OCI-LY3 (cell line): ENCODE results near the gene NUDT8.
A peak's percentile ranks its signal among the peaks of the same experiment; 100 is the strongest.

Experiments
- H2AFZ ChIP-seq: fragments of 200-600, 300-600 bp; shearing (Covaris generic); 2 replicates; pipeline ENCODE4 v1.6.0; 2014; ENCODE audit warnings: antibody characterized with exemption, low read depth, low read length
- H3K27ac ChIP-seq: fragments of 200-600, 300-600 bp; sonication (generic); 2 replicates; pipeline ENCODE4 v1.5.1; 2014; ENCODE audit warnings: mild to moderate bottlenecking, low read length, moderate library complexity, mixed read lengths
- H3K27me3 ChIP-seq: fragments of 200-600, 300-600 bp; sonication (generic); 2 replicates; pipeline ENCODE4 v1.6.1; 2014; ENCODE audit warnings: low read depth, low read length, mixed read lengths
- H3K36me3 ChIP-seq: fragments of 200-600, 300-600 bp; sonication (generic); replicated peaks from 2 replicates; pipeline ENCODE3; 2014; ENCODE audit warnings: low read depth, low read length, mixed read lengths
- H3K4me1 ChIP-seq: fragments of 300-600, 200-600 bp; sonication (generic); 2 replicates; pipeline ENCODE4 v1.6.1; 2014; ENCODE audit warnings: low read length, mixed read lengths
- H3K4me2 ChIP-seq: fragments of 200-600, 300-600 bp; sonication (generic); 2 replicates; pipeline ENCODE4 v1.6.1; 2014; ENCODE audit warnings: low read length, mixed read lengths
- H3K4me3 ChIP-seq: fragments of 300-600, 200-600 bp; sonication (generic); 2 replicates; pipeline ENCODE4 v1.5.1; 2014; ENCODE audit warnings: antibody characterized with exemption, mild to moderate bottlenecking, low read length, moderate library complexity
- H3K79me2 ChIP-seq: fragments of 300-600, 200-600 bp; shearing (Covaris generic); 2 replicates; pipeline ENCODE4 v1.6.1; 2014; ENCODE audit warnings: mild to moderate bottlenecking, low read length, mixed read lengths
- H3K9ac ChIP-seq: fragments of 300-600, 200-600 bp; shearing (Covaris generic); 2 replicates; pipeline ENCODE4 v1.6.0; 2014; ENCODE audit warnings: mild to moderate bottlenecking, low read length, moderate library complexity
- H3K9me3 ChIP-seq: fragments of 200-600, 300-600 bp; shearing (Covaris generic); 2 replicates; pipeline ENCODE4 v1.6.1; 2014; ENCODE audit warnings: low read length, mixed read lengths; ENCODE audit not compliant: insufficient read depth
- H4K20me1 ChIP-seq: fragments of 200-600, 300-600 bp; sonication (generic); 2 replicates; pipeline ENCODE4 v1.6.1; 2016; ENCODE audit warnings: low read length, mixed read lengths; ENCODE audit not compliant: insufficient read depth
- EZH2phosphoT487 ChIP-seq: fragments of 200-600 bp; shearing (Covaris generic); IDR thresholded peaks from 2 replicates; pipeline ENCODE4 v1.6.1; 2018; ENCODE audit warnings: antibody characterized with exemption, mixed run types, low read depth
- TF ChIP-seq, protein P1 (sequence below): fragments of 200-600, 300-600 bp; sonication (generic); IDR thresholded peaks from 2 replicates; pipeline ENCODE4 v1.5.1; 2014; ENCODE audit warnings: antibody characterized with exemption, low read length, low read depth

Gene NUDT8

DNA sequence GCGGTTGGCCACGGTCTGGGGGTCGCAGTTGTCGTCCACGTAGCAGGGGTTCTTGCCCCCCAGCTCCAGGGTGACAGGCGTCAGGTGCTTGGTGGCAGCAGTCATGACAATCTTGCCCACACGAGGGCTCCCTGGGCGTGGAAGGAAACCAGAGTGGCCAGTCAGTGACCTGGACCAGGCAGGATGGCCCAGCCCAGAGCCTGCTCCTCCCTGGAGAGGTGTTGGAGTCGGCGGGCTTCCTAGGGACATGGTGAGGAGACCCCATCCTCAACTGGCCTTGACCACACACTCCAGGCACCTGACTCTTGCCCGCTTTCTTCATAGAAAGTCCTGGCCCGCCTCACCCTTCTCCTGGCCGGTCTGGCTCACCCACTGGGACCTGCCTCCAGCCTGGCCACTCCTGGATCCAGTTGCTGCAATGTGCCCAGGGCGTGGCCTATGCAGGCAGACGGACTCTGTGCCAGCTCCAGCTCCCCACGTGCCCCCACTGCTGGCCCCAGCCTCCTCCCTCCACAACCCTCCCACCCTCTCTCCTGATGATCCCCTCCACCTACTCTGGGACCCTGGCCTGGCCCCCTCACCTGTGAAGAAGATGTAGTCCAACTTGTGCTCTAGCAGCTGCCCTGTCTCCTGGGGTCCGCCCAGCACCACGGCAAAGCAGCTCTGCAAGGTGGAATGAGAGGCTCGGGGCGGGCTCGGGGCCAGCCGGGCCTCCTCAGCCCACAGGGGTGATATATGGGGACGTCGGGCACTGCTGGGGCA is 36.0 kb upstream of the NUDT8 start:
- H3K27me3 ChIP-seq, result peaks cover 22% of the 10 kb centered on the region
- no peak overlapping the region for H3K4me2 ChIP-seq
- no peaks in the 10 kb centered on the region for H4K20me1 ChIP-seq
- no peak overlapping the region for H3K9ac ChIP-seq
- H3K4me3 ChIP-seq, result no peak overlapping the region
- H3K27ac ChIP-seq, result no peak overlapping the region
- TF ChIP-seq, protein P1, sequence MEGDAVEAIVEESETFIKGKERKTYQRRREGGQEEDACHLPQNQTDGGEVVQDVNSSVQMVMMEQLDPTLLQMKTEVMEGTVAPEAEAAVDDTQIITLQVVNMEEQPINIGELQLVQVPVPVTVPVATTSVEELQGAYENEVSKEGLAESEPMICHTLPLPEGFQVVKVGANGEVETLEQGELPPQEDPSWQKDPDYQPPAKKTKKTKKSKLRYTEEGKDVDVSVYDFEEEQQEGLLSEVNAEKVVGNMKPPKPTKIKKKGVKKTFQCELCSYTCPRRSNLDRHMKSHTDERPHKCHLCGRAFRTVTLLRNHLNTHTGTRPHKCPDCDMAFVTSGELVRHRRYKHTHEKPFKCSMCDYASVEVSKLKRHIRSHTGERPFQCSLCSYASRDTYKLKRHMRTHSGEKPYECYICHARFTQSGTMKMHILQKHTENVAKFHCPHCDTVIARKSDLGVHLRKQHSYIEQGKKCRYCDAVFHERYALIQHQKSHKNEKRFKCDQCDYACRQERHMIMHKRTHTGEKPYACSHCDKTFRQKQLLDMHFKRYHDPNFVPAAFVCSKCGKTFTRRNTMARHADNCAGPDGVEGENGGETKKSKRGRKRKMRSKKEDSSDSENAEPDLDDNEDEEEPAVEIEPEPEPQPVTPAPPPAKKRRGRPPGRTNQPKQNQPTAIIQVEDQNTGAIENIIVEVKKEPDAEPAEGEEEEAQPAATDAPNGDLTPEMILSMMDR, result peak; percentile 46
- TF ChIP-seq EZH2phosphoT487, result no peak
- no peaks in the 10 kb centered on the region for H3K36me3 ChIP-seq
- H3K79me2 ChIP-seq, result no peaks in the 10 kb centered on the region
- H3K9me3 ChIP-seq, result no peaks in the 10 kb centered on the region; the same call in 1 of the 2 replicates
- H2AFZ ChIP-seq, result no peak overlapping the region
- peaks cover 23% of the 10 kb centered on the region for H3K4me1 ChIP-seq

DNA sequence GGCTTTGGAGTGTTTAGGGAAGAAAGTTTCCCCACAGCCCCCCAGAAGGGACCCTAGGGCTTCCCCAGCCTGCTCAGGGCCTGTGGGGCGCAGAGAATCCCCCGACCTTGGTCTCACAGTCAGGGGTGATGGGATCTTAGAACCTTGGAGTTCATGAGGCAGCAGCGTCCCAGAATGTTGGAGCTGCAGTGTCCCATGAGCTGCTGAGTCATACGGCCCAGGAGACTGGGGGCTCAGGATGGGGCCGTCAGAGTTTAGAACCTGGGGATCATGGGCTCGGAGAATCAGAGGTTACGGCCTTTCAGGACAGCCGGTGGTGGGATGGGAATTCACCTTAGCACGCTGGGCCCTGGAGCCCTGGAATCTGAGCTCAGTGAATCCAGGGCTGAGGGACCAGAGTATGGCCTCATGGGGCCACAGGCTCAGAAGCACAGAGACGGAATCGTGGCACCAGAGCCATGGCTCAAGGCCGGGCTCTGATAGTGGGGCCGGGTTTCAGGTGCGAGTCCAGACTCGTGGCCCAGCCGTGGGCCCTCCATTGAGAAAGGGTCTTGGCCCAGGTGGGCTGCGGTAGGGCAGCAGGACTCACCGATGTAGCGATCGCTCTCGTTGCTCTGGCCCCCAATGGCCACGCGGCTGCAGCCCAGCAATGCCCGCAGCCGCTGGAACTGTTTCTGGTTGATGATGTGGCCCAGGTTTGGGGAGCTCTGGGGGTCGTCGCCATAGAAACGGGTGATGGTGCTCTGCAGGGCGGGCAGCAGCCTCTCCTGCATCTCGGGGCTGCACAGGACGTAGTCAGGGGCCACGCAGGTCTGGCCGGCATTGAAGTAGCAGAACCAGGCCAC is 35.2 kb upstream of the NUDT8 start:
- no peak overlapping the region for H3K27ac ChIP-seq
- peaks cover 23% of the 10 kb centered on the region for H3K4me1 ChIP-seq
- no peaks in the 10 kb centered on the region for H3K79me2 ChIP-seq
- H4K20me1 ChIP-seq, result no peaks in the 10 kb centered on the region
- no peaks in the 10 kb centered on the region; the same call in 1 of the 2 replicates for H3K9me3 ChIP-seq
- H3K27me3 ChIP-seq, result peaks cover 28% of the 10 kb centered on the region
- H3K4me3 ChIP-seq, result no peak overlapping the region
- H3K9ac ChIP-seq, result no peak overlapping the region
- H3K4me2 ChIP-seq, result no peak overlapping the region
- no peaks in the 10 kb centered on the region for H3K36me3 ChIP-seq
- no peak for TF ChIP-seq EZH2phosphoT487
- TF ChIP-seq, protein P1, result no peak
- no peak overlapping the region for H2AFZ ChIP-seq

DNA sequence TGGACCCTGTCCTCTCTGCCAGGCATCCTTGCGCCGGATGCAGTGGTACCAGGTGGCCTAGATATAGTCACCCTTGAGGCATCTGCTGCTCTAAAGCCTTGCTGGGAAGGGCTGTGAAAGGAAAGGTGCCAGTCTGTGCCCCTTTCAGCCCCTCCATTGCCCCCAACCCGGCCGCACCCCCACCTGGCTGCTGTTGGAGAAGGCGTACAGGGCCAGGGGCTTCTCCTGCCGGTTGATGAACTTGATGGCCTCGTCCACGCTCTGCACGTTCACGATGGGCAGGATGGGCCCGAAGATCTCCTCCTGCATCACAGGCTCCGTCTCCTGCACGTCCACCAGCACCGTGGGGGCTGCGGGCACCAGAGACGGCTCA is 34.5 kb upstream of the NUDT8 start:
- Histone ChIP-seq H3K9me3 (no peaks in the 10 kb centered on the region; the same call in 1 of the 2 replicates), H3K4me1 (peaks cover 25% of the 10 kb centered on the region), H3K4me2 (no peak overlapping the region), H3K27me3 (peaks cover 28% of the 10 kb centered on the region), H3K36me3 (no peaks in the 10 kb centered on the region), H3K79me2 (no peaks in the 10 kb centered on the region), H4K20me1 (no peaks in the 10 kb centered on the region), H3K27ac (no peak overlapping the region), H3K4me3 (no peak overlapping the region), H2AFZ (no peak overlapping the region), H3K9ac (no peak overlapping the region)
- TF ChIP-seq, protein P1, result no peak
- no peak for TF ChIP-seq EZH2phosphoT487

GRCh38 chr11:67663532-67664212 is 33.9 kb upstream of the NUDT8 start:
- TF ChIP-seq, protein P1, result no peak
- TF ChIP-seq EZH2phosphoT487, result no peak
- Histone ChIP-seq H3K36me3 (no peaks in the 10 kb centered on the region), H3K9ac (no peak overlapping the region), H3K9me3 (no peaks in the 10 kb centered on the region), H4K20me1 (no peaks in the 10 kb centered on the region), H3K4me2 (no peak overlapping the region), H2AFZ (no peak overlapping the region), H3K4me3 (no peak overlapping the region), H3K27ac (no peak overlapping the region), H3K4me1 (peaks cover 24% of the 10 kb centered on the region), H3K79me2 (no peaks in the 10 kb centered on the region), H3K27me3 (peaks cover 30% of the 10 kb centered on the region)
